Fibroblast of lung (primary cell): ENCODE data around the gene NAA80. TPM values are rescaled to one million over a fixed set of nuclear protein-coding genes. Genes with fewer than 3 reads are reported as not detected.

Source experiments
- DNase-seq, 2 donors: peaks; one replicate each; pipeline versions ENCODE4 v3.0.0 to v3.0.0-alpha.2; 2010; ENCODE audit warnings: low read depth in 2 of 2
- H2AFZ ChIP-seq: 2 replicates; pipeline ENCODE4 v1.5.1; 2012; ENCODE audit warnings: low read length, control low read depth, inconsistent platforms
- H3K27ac ChIP-seq: 2 replicates; pipeline ENCODE4 v1.5.1; 2011; ENCODE audit warnings: low read length, control low read depth; ENCODE audit not compliant: insufficient read depth
- H3K27me3 ChIP-seq: 2 replicates; pipeline ENCODE4 v1.5.1; 2011; ENCODE audit warnings: mild to moderate bottlenecking, low read length; ENCODE audit not compliant: control insufficient read depth, insufficient read depth
- H3K36me3 ChIP-seq: 2 replicates; pipeline ENCODE4 v1.5.1; 2011; ENCODE audit warnings: low read length; ENCODE audit not compliant: control insufficient read depth, insufficient read depth
- H3K4me1 ChIP-seq: 2 replicates; pipeline ENCODE4 v1.5.1; 2011; ENCODE audit warnings: low read length; ENCODE audit not compliant: control insufficient read depth, insufficient read depth; ENCODE audit errors: extremely low read depth
- H3K4me2 ChIP-seq: 2 replicates; pipeline ENCODE4 v1.5.1; 2011; ENCODE audit warnings: low read length, control low read depth; ENCODE audit not compliant: insufficient read depth; ENCODE audit errors: extremely low read depth
- H3K4me3 ChIP-seq, 4 experiments: fragments of 200-600 bp in 1 of 4; sonication (generic) in 1 of 4; replicated peaks in 1 of 4; 2 replicates each; pipeline ENCODE4 v1.5.1; 2011 to 2016; ENCODE audit warnings: low read length in 4 of 4, low read depth in 3 of 4, mild to moderate bottlenecking in 3 of 4, control low read depth in 2 of 4, inconsistent platforms in 1 of 4, mixed read lengths in 1 of 4; ENCODE audit not compliant: insufficient read depth in 1 of 4; ENCODE audit errors: control extremely low read depth in 1 of 4
- H3K79me2 ChIP-seq: 2 replicates; pipeline ENCODE4 v1.5.1; 2012; ENCODE audit warnings: mild to moderate bottlenecking, low read length, inconsistent platforms; ENCODE audit not compliant: control insufficient read depth, insufficient read depth
- H3K9ac ChIP-seq: 2 replicates; pipeline ENCODE4 v1.5.1; 2011; ENCODE audit warnings: mild to moderate bottlenecking, low read length, control low read depth; ENCODE audit not compliant: insufficient read depth
- H3K9me3 ChIP-seq: 2 replicates; pipeline ENCODE4 v1.5.1; 2012; ENCODE audit warnings: low read depth, low read length; ENCODE audit not compliant: control insufficient read depth, insufficient read depth
- H4K20me1 ChIP-seq: 2 replicates; pipeline ENCODE4 v1.5.1; 2011; ENCODE audit warnings: low read length; ENCODE audit not compliant: control insufficient read depth, insufficient read depth; ENCODE audit errors: extremely low read depth
- CTCF ChIP-seq, 2 donors: IDR thresholded peaks in 1 of 2; conservative IDR thresholded peaks in 1 of 2; 1 replicate in 1 of 2; 2 replicates in 1 of 2; pipeline ENCODE4 v1.5.1; 2011 to 2012; ENCODE audit warnings: low read length in 2 of 2, control low read depth in 1 of 2, inconsistent platforms in 1 of 2, low read depth in 1 of 2, mild to moderate bottlenecking in 1 of 2
- EZH2 ChIP-seq: IDR thresholded peaks from 2 replicates; pipeline ENCODE4 v1.5.1; 2012; ENCODE audit warnings: low read length, control low read depth, mild to moderate bottlenecking; ENCODE audit errors: missing control alignments
- polyA plus RNA-seq, 2 donors: library from polyadenylated mRNA; depleted of rRNA in 1 of 2; stranded (reverse) in 1 of 2; unstranded in 1 of 2; fragments of >200 nt; gene quantifications; 2 replicates each; pipeline ENCODE4 v1.2.1, GENCODE V29; 2011 to 2012; ENCODE audit warnings: missing spikeins in 1 of 2
- total RNA-seq: library from RNA; depleted of rRNA; stranded (reverse); fragments of >200 nt; gene quantifications from 2 replicates; pipeline ENCODE4 v1.2.1, GENCODE V29; 2014

The NAA80 gene
- total and polyA plus RNA-seq, 2 donors (not counting 1 experiment from before 2014, with no cell fraction given): 3.1 to 3.8 TPM

- Histone ChIP-seq H3K4me3 (no peak overlapping the region), H3K4me2 (no peak overlapping the region), H3K79me2 (peaks cover 15% of the 10 kb centered on the region), H3K9me3 (no peaks in the 10 kb centered on the region), H3K4me1 (peaks cover 16% of the 10 kb centered on the region), H4K20me1 (no peaks in the 10 kb centered on the region), H3K36me3 (peaks cover 33% of the 10 kb centered on the region), H2AFZ (no peak overlapping the region), H3K27ac (no peak overlapping the region), H3K27me3 (no peaks in the 10 kb centered on the region), H3K9ac (no peak overlapping the region)
- peak; percentile 49 to 72 for TF ChIP-seq CTCF (conservative IDR thresholded peaks at IDR 0.05 in 1 of 2, IDR thresholded peaks at IDR 0.05 in 1 of 2; ENCODE audit: low read depth in 1 of 2, low read length in 2 of 2)
- TF ChIP-seq EZH2: no peak
- DNase-seq: peak; percentile 30 to 37
Measured at GRCh38 chr3:50256978-50257890, 42.0 kb downstream of the NAA80 start.

- H4K20me1 ChIP-seq: peaks cover 2% of the 10 kb centered on the region
- peaks cover 34% of the 10 kb centered on the region for H3K79me2 ChIP-seq
Measured at GRCh38 chr3:50255251-50255615, 44.0 kb downstream of the NAA80 start.

More at GRCh38 chr3:50255251-50255615, 44.0 kb downstream of the NAA80 start:
- H3K9ac ChIP-seq: no peak overlapping the region
- H3K4me2 ChIP-seq: no peak overlapping the region
- peaks cover 38% of the 10 kb centered on the region for H3K36me3 ChIP-seq
- H3K27me3 ChIP-seq: no peaks in the 10 kb centered on the region
- no peak overlapping the region for H3K4me3 ChIP-seq
- no peak overlapping the region for H2AFZ ChIP-seq
- TF ChIP-seq EZH2 (no peak), CTCF (conservative IDR thresholded peaks at IDR 0.05 in 1 of 2, IDR thresholded peaks at IDR 0.05 in 1 of 2; ENCODE audit: low read depth in 1 of 2, low read length in 2 of 2) (no peak)
- H3K4me1 ChIP-seq: peaks cover 13% of the 10 kb centered on the region
- DNase-seq: no peak
- H3K27ac ChIP-seq: no peak overlapping the region
- no peaks in the 10 kb centered on the region for H3K9me3 ChIP-seq
